CD1c-positive myeloid dendritic cell (primary cell): ENCODE measurements around the gene LCA5L.
"Not testable (repeated sequence)": the region's sequence is repeated elsewhere in the genome, so short reads cannot be mapped to it uniquely, and the experiment has no call there.

Source experiments
- DNase-seq: peaks from one replicate; pipeline ENCODE4 v3.0.0-alpha.2; 2016; ENCODE audit errors: extremely low spot score

Gene LCA5L

GRCh38 chr21:39451332-39452206 is 6.0 kb upstream of the LCA5L start, which contains the start of gene SH3BGR:
SH3BGR (plus strand) TSS chr21:39451970; CDS start chr21:39452097, 127 bp downstream.
- DNase-seq = no peak

DNA sequence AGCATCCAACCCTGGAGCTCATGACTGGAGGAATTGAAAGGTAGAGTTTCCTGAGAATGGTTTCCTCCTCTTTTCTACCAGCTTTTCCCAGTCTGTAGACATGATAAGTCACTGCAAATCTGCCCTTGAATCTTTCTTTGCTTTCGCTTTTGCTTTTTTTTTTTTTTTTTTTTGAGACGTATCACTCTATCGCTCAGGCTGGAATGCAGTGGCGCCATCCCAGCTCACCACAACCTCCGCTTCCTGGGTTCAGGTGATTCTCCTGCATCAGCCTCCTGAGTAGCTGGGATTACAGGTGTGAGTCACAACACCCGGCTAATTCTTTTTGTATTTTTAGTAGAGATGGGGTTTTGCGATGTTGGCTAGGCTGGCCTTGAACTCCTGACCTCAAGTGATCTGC is 1.7 kb upstream of the LCA5L start:
- no peak for DNase-seq

- DNase-seq = peak; percentile 6
These were observed 977 bp downstream of the LCA5L start for GRCh38 chr21:39444421-39445180.

GRCh38 chr21:39441502-39442475 is 3.8 kb downstream of the LCA5L start:
- DNase-seq = peak; percentile 46

DNA sequence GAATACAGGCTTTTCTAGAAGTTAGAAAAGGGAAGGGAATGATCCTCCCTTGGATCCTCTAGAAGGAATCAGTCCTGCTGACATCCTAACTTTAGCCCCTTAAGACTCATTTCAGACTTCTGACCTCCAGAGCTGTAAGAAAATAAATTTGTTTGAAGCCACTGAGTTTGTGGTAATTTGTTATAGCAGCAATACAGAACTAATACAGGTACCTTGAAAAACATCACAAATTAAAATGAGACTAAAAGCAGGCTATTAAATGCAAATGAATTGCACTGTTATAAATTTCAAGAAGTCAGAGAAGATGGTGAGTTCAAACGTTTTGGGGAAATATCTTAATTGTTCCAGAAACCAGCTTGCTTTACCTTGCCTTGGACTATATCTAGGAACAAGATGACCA is 6.3 kb downstream of the LCA5L start:
- DNase-seq = no peak

GRCh38 chr21:39434950-39435349 is 10.6 kb downstream of the LCA5L start:
- no peak for DNase-seq

- DNase-seq = no peak
These were observed 14.6 kb downstream of the LCA5L start for GRCh38 chr21:39430954-39431353.

- DNase-seq = no peak
These were observed 15.1 kb downstream of the LCA5L start for GRCh38 chr21:39430457-39430856.

DNA sequence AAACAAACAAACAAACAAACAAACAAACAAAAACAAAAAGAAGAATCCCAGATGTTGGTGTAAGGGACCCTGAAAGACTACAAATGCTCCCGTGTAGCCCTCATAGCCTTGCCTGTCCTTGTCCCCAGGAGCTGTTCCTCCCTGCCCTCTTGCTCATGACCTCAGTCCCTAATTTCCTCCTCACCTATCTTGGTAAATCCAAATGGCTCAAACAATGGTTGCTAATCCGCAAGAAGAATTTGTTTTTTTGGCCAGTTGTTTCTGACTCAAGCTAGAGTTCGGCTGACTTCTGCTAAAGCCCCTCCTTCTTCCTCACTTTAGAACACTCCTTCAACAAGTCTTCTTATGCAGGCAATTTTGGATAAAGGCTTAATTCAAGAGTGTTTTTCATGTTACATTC is 15.6 kb downstream of the LCA5L start:
- DNase-seq = no peak

GRCh38 chr21:39429445-39429844 is 16.1 kb downstream of the LCA5L start:
- no peak for DNase-seq

DNA sequence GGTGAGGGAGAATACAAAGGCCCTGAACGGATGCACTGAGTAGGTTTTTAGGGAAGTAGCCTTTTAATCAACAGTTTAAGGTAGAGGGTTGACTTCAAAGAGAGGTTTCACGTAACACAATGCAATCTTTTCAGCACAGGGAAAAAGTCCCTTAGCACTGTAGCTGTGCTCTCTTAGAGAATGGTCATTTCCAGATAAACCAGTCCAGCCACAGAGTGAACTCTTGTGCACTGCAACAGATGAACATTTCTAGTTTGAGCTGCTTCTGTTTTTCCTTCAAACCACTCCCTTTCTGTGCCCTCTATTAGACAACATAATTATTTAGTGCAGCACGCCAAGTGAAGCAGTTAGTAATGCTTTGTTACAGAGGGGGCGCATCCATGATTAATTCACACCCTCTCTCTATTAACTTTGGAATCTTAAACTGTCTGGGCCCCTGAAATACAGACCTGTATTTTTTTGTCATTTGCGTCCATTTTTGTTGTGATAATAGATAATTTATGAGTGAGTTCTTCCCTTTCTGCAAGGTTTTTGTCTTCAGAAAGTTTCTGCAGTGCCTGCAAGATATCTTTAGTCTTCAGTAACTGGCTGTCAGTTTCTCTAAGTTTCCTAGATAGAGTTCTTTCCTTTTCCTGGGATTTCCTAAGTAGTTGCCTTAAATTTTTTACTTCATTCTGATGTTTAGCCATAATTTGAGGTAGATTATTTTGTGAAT is 22.9 kb downstream of the LCA5L start:
- no peak for DNase-seq

DNA sequence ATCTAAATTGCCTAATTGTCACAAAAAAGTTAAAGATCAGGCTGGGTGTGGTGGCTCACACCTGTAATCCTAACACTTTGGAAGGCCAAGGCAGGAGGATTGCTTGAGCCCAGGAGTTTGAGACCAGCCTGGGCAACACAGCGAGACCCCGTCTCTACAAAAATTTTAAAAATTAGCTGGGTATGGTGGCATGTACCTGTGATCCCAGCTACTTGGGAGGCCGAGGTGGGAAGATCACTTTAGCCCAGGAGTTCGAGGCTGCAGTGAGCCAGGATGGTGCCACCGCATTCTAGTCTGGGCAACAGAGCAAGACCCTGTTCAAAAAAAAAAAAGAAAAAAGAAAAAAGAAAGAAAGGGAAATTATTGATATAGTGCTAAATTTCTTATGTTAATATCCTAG is 26.4 kb downstream of the LCA5L start:
- not testable (repeated sequence) for DNase-seq

GRCh38 chr21:39406065-39406464 is 39.5 kb downstream of the LCA5L start:
- no peak for DNase-seq

DNA sequence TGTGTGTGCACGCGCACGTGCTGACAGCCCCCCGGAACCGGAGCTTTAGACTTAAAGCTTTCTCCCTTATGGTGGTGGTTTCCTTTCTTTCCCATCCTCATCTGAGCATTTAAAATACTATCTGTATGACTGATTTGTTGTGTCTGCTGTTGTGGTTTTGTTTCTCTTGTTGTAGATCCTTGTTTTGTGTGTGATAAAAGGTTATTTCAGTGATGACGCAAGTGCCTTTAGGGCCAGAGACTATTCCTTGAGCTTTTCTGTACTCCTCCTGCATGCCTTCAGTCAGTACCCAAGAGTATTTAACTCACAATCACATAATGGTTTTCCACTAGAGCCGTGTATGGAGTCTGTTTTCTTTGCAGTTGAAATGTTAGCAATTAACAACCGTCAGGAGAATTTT is 45.4 kb downstream of the LCA5L start:
- DNase-seq = no peak

GRCh38 chr21:39397646-39398385 is 47.8 kb downstream of the LCA5L start:
- DNase-seq = no peak

GRCh38 chr21:39392981-39393380 is 52.6 kb downstream of the LCA5L start:
- DNase-seq = no peak

GRCh38 chr21:39390212-39390765 is 55.3 kb downstream of the LCA5L start:
- DNase-seq = no peak

DNA sequence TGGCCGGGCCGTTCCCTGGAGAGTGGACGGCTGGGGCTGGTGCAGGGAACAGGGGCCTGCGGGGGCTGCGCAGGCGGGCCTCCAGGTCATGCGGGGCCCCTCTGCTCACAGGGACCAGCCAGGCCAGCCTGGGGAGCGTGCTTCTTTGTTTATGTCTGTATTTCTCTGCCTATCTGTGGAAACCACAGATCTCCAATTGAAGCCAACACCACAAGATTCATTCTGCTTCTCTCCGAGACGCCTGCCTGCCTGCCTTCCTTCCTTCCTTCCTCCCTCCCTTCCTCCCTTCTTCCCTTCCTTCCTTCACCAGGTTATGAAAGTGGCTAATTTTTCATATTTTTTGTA is 56.8 kb downstream of the LCA5L start:
- no peak for DNase-seq

- DNase-seq = peak; percentile 92
These were observed 57.4 kb downstream of the LCA5L start for GRCh38 chr21:39388038-39388810.
